Measurements from ENCODE around the gene FAM111B. TPM values are rescaled to one million over a fixed set of nuclear protein-coding genes. Genes with fewer than 3 reads are reported as not detected.
A peak's percentile ranks its signal among the peaks of the same experiment; 100 is the strongest.
"Not testable (repeated sequence)": the region's sequence is repeated elsewhere in the genome, so short reads cannot be mapped to it uniquely, and the experiment has no call there.

The FAM111B gene, protein sequence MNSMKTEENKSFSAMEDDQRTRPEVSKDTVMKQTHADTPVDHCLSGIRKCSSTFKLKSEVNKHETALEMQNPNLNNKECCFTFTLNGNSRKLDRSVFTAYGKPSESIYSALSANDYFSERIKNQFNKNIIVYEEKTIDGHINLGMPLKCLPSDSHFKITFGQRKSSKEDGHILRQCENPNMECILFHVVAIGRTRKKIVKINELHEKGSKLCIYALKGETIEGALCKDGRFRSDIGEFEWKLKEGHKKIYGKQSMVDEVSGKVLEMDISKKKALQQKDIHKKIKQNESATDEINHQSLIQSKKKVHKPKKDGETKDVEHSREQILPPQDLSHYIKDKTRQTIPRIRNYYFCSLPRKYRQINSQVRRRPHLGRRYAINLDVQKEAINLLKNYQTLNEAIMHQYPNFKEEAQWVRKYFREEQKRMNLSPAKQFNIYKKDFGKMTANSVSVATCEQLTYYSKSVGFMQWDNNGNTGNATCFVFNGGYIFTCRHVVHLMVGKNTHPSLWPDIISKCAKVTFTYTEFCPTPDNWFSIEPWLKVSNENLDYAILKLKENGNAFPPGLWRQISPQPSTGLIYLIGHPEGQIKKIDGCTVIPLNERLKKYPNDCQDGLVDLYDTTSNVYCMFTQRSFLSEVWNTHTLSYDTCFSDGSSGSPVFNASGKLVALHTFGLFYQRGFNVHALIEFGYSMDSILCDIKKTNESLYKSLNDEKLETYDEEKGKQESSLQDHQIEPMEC
- 1 to 10 TPM in 1 of 9 donors, under 1 TPM in 5, not detected in 3; 0.28 to 4.8 (median 0.41) TPM for total RNA-seq
- polyA plus RNA-seq = under 1 TPM in 1 of 2 donors, not detected in 1; 0.18 TPM
- long read RNA-seq, donor 1 = 0 reads
- long read RNA-seq, donor 2 = 0 reads
- long read RNA-seq, donor 3 = 0 reads

DNA sequence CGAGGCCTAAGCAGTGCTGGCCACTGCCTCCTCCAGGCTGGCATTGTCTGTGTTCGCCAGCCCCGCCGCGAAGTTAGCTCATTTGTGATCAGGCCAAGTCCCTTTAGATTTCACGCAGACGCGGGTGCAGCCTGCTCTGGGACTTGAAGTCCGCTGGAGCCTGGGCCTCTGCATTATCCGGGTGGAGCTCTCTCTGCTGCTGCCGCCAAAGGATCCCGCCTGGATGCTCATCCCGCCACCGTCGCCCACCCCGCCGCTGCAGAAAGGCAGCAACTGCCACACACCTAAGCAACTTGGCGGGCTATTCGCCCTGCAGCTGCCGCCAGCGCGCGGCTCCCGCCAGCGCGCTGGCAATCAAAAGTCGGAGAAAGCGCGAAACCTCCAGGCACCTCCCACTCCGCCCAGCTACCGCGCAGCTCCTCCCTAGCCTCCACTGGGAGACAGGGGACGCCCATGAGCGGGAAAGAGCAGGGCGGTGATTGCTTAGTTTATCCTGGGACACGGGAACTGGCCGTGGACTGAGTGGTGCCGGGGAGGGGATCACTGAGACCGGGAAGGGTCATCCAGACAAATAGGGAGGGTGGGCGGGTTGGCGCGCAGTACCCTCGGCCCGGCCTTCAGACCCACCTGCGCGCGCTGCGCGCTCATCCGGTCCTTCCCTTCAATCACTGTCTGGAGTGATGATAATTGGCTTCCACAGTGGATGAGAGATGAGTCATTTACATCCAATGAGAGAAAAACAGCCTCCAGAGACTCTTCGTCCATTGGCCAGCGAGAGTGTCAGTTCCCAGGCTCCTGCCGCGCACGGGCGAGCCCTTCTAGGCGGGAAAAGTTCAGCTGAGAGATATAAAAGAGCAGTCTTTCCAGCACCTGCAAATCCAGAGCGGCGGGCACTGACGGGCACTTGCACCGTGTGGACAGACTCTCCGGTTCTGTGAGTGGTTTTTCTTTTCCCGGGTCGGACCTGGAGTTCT lies at the start of gene FAM111B:
Gene FAM111B, plus strand, starts transcription at position 875 of the 974 bp plus-strand sequence. CDS start 2,389 bp downstream, outside the sequence.
- ATAC-seq (peak; percentile 88 to 99 (median 97)), DNase-seq (peak; percentile 81 to 88 (median 86))
- no peak within 1 kb of the TSS for H3K27ac ChIP-seq
- peak within 1 kb of the TSS; percentile 22 to 68 (median 57) for H3K4me3 ChIP-seq
- H3K36me3 ChIP-seq = no peaks in the 10 kb centered on the region
- 0 to 3% (median 1%) methylated on average over 32 to 64 of the region's 64 CpGs for WGBS, 4 donors
- H3K4me1 ChIP-seq = peaks cover 0 to 30% (median 6%) of the 10 kb centered on the region in 12 donors
- H3K27me3 ChIP-seq = peaks cover 0 to 22% (median 10%) of the 10 kb centered on the region in 9 donors
- H3K9me3 ChIP-seq = no peaks in the 10 kb centered on the region
- intact Hi-C loops (cut with DNase I) = no loop called here
- no peak for TF ChIP-seq POLR2A (IDR thresholded peaks at IDR 0.05)
- TF ChIP-seq, protein P1, sequence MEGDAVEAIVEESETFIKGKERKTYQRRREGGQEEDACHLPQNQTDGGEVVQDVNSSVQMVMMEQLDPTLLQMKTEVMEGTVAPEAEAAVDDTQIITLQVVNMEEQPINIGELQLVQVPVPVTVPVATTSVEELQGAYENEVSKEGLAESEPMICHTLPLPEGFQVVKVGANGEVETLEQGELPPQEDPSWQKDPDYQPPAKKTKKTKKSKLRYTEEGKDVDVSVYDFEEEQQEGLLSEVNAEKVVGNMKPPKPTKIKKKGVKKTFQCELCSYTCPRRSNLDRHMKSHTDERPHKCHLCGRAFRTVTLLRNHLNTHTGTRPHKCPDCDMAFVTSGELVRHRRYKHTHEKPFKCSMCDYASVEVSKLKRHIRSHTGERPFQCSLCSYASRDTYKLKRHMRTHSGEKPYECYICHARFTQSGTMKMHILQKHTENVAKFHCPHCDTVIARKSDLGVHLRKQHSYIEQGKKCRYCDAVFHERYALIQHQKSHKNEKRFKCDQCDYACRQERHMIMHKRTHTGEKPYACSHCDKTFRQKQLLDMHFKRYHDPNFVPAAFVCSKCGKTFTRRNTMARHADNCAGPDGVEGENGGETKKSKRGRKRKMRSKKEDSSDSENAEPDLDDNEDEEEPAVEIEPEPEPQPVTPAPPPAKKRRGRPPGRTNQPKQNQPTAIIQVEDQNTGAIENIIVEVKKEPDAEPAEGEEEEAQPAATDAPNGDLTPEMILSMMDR (IDR thresholded peaks at IDR 0.05) = peak in 2 of 12 donors; percentile 24 to 28

DNA sequence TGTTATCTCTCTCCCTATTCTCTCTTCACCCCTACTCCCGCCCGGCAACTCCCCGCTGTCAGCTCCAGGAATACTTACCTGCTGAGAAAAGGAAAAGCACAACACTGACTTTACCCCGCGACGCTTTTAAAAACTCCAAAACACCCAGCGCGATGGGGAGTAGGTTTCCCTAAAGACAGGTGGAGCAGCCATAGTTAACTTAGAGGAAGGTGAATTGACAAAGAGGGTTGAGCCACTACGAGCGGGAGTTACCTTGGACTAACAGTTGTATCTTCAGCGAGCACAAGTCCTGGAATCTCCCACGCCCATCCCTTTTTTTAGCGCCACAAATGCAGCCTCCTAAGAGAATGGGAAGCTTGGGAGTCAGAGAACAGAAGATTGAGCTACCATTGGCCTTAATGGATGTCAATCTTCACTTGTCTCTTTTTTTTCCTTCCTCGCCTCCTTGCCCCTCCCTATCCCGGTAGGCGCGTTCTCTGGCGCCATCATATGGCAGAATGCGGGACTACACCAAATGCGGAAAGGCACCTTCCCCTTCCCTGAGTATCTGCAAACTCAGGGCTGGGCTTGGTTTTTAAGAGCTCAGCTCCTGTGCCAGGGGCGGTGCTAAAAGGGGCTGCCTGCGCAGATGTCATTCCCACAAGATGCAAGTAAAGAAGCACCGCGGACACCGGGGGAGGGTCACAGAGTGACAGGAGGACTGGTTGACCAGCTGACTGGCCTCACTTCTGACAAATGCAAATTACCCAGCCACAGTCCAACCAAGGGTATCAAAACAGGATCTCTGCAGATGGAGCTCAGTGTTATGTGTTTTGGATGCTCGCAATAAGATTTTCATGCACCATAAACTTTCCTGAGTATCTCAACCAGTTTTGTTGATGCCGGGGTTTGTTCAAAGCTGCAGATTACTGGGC lies 48.7 kb upstream of the FAM111B start:
- H3K4me3 ChIP-seq = peak overlapping the region in 8 of 12 donors; percentile 9 to 41 (median 25)
- ATAC-seq (peak in 3 of 4 donors; percentile 80 to 82 (median 82)), DNase-seq (peak; percentile 33 to 79 (median 45))
- intact Hi-C loops (cut with DNase I) = loop anchor here in 4 of 10 donors (10.0 kb wide), 2 partner anchors 76 to 96 kb away; no protein-coding TSS in a partner anchor
- H3K36me3 ChIP-seq, H3K9me3 ChIP-seq, H3K27ac ChIP-seq: not testable (repeated sequence)
- WGBS, 4 donors = 8 to 11% (median 9%) methylated on average over 26 to 27 of the region's 27 CpGs
- H3K27me3 ChIP-seq = peaks cover 0 to 70% (median 21%) of the 10 kb centered on the region in 9 donors
- peaks cover 0 to 10% (median 0%) of the 10 kb centered on the region in 12 donors for H3K4me1 ChIP-seq
- TF ChIP-seq, protein P1 (IDR thresholded peaks at IDR 0.05) = peak; percentile 38 to 73 (median 58)

DNA sequence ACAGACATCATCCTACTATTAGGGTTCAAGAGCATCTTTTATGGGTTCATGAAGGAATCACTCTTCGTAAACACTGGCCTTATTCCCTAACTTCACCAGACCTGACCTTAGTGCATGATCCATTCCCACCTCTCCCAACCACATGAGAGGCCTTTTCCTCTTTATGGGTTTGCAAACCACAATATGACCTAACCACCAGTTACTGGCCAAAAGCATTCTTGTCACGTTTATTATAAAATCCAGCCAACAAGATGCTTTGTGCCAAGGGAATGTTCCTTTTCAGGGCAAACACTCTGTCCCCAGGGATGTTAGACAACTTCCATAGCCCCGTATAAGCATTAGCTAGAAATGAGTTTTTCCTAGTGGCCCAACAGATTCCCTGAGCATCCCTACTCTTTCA lies 46.9 kb upstream of the FAM111B start:
- peaks cover 0 to 80% (median 21%) of the 10 kb centered on the region in 9 donors for H3K27me3 ChIP-seq
- H3K4me1 ChIP-seq = peaks cover 0 to 10% (median 0%) of the 10 kb centered on the region in 12 donors
- 55 to 67% (median 63%) methylated on average over 3 of the region's 3 CpGs for WGBS, 4 donors
- H3K27ac ChIP-seq; ATAC-seq; H3K9me3 ChIP-seq; intact Hi-C loops (cut with DNase I); DNase-seq; H3K36me3 ChIP-seq; H3K4me3 ChIP-seq: not testable (repeated sequence)
